Uterus (tissue), 4 donors: ENCODE results near the gene SIAE. TPM values are rescaled to one million over a fixed set of nuclear protein-coding genes. Genes with fewer than 3 reads are reported as not detected.

Experiments
- DNase-seq, 2 donors: peaks; one replicate each; pipeline ENCODE4 v3.0.0-alpha.2; 2019 to 2020
- H3K27ac ChIP-seq, 2 donors: fragments of 200-600 bp; sonication (generic); 1 replicate in 1 of 2; 2 replicates in 1 of 2; pipeline ENCODE4 v1.5.1; 2016 to 2018
- H3K27me3 ChIP-seq, 2 donors: fragments of 200-600 bp; sonication (generic); one replicate each; pipeline ENCODE4 v1.5.1; 2018 to 2019; ENCODE audit warnings: control low read depth in 1 of 2
- H3K36me3 ChIP-seq, 2 donors: fragments of 200-600 bp; sonication (generic); one replicate each; pipeline ENCODE4 v1.5.1; 2019; ENCODE audit warnings: control low read depth in 1 of 2
- H3K4me1 ChIP-seq, 2 donors: fragments of 200-600 bp; sonication (generic); one replicate each; pipeline ENCODE4 v1.5.1; 2018 to 2019; ENCODE audit warnings: control low read depth in 1 of 2
- H3K4me3 ChIP-seq, 2 donors: fragments of 200-600 bp; sonication (generic); 1 replicate in 1 of 2; 2 replicates in 1 of 2; pipeline ENCODE4 v1.5.1; 2018 to 2019; ENCODE audit warnings: mild to moderate bottlenecking in 1 of 2
- H3K9me3 ChIP-seq, 2 donors: fragments of 200-600 bp; sonication (generic); one replicate each; pipeline ENCODE4 v1.5.1; 2019; ENCODE audit warnings: control low read depth in 1 of 2
- CTCF ChIP-seq, 4 experiments: fragments of 200-600 bp in 2 of 4; fragments of 450-650 bp in 2 of 4; sonication (generic) in 2 of 4; IDR thresholded peaks; one replicate each; pipeline ENCODE4 v1.5.1; 2016 to 2019; ENCODE audit warnings: antibody characterized with exemption in 4 of 4, mild to moderate bottlenecking in 2 of 4, moderate library complexity in 1 of 4
- POLR2A ChIP-seq, 2 donors: fragments of 450-650 bp; IDR thresholded peaks; one replicate each; pipeline ENCODE4 v1.6.1; 2016; ENCODE audit warnings: antibody characterized with exemption in 2 of 2, mild to moderate bottlenecking in 1 of 2, moderate library complexity in 1 of 2
- intact Hi-C: fragments of 100-400 bp; cut with DNase I; formaldehyde crosslinking; loops from one replicate; pipeline ENCODE4 v1.15.1; 2023; ENCODE audit warnings: low total_unique reads
- total RNA-seq, 4 donors: library from RNA; depleted of rRNA in 3 of 4; stranded (reverse); fragments of >200 nt in 3 of 4; gene quantifications; one replicate each; pipeline versions ENCODE4 v1.1.0 to v1.2.4, GENCODE V29; 2014 to 2023
- donor health status: DM: yes; HTN: yes; CAD: no.

Gene SIAE
- total RNA-seq, 4 donors from 2014 or later = 0.77 to 7.5 (median 5.3) TPM

- Histone ChIP-seq H3K27ac (no peak overlapping the region), H3K36me3 (no peaks in the 10 kb centered on the region), H3K27me3 (no peaks in the 10 kb centered on the region), H3K4me1 (peaks cover 0 to 5% of the 10 kb centered on the region in 2 donors), H3K4me3 (no peak overlapping the region), H3K9me3 (no peaks in the 10 kb centered on the region)
- intact Hi-C loops = no loop called here
- TF ChIP-seq CTCF (IDR thresholded peaks at IDR 0.05) (no peak), POLR2A (IDR thresholded peaks at IDR 0.05) (no peak)
- no peak for DNase-seq
These were observed 2.8 kb downstream of the SIAE start for GRCh38 chr11:124670732-124671131.

GRCh38 chr11:124669193-124669592 is 4.3 kb downstream of the SIAE start:
- intact Hi-C loops = loop anchor here (2.0 to 5.0 kb wide), 2 partner anchors 94 to 168 kb away; partner anchors contain the start of gene ESAM
- no peaks in the 10 kb centered on the region for H3K36me3 ChIP-seq
- H3K27ac ChIP-seq = no peak overlapping the region
- no peak overlapping the region for H3K4me3 ChIP-seq
- no peaks in the 10 kb centered on the region for H3K27me3 ChIP-seq
- no peaks in the 10 kb centered on the region for H3K9me3 ChIP-seq
- peak; percentile 18 to 41 for DNase-seq
- peaks cover 0 to under 1% of the 10 kb centered on the region in 2 donors for H3K4me1 ChIP-seq
- TF ChIP-seq POLR2A (IDR thresholded peaks at IDR 0.05) (no peak), CTCF (IDR thresholded peaks at IDR 0.05) (peak; percentile 76 to 87 (median 84))

GRCh38 chr11:124667601-124668000 is 5.9 kb downstream of the SIAE start:
- Histone ChIP-seq H3K27me3 (no peaks in the 10 kb centered on the region), H3K36me3 (no peaks in the 10 kb centered on the region), H3K9me3 (no peaks in the 10 kb centered on the region), H3K4me1 (no peaks in the 10 kb centered on the region), H3K27ac (no peak overlapping the region), H3K4me3 (no peak overlapping the region)
- TF ChIP-seq CTCF (IDR thresholded peaks at IDR 0.05) = no peak
- no peak for TF ChIP-seq POLR2A (IDR thresholded peaks at IDR 0.05)
- DNase-seq = no peak
- intact Hi-C loops = loop anchor here (5.0 kb wide), 1 partner anchor 170 kb away; no protein-coding TSS in a partner anchor

GRCh38 chr11:124663861-124664260 is 9.7 kb downstream of the SIAE start:
- intact Hi-C loops = no loop called here
- no peaks in the 10 kb centered on the region for H3K4me1 ChIP-seq
- TF ChIP-seq POLR2A (IDR thresholded peaks at IDR 0.05) (no peak), CTCF (IDR thresholded peaks at IDR 0.05) (no peak)

GRCh38 chr11:124662106-124662505 is 11.4 kb downstream of the SIAE start:
- intact Hi-C loops = no loop called here
- Histone ChIP-seq H3K4me3 (no peak overlapping the region), H3K4me1 (no peaks in the 10 kb centered on the region), H3K27ac (no peak overlapping the region), H3K27me3 (no peaks in the 10 kb centered on the region), H3K36me3 (no peaks in the 10 kb centered on the region), H3K9me3 (no peaks in the 10 kb centered on the region)
- DNase-seq = no peak
- TF ChIP-seq CTCF (IDR thresholded peaks at IDR 0.05) (no peak), POLR2A (IDR thresholded peaks at IDR 0.05) (no peak)

More at GRCh38 chr11:124663861-124664260, 9.7 kb downstream of the SIAE start:
- no peak overlapping the region for H3K4me3 ChIP-seq
- no peaks in the 10 kb centered on the region for H3K36me3 ChIP-seq
- no peak for DNase-seq
- no peaks in the 10 kb centered on the region for H3K27me3 ChIP-seq
- H3K9me3 ChIP-seq = no peaks in the 10 kb centered on the region
- no peak overlapping the region for H3K27ac ChIP-seq
